Pancreas (tissue), 10 donors: Measurements from ENCODE around the gene GRK5. TPM values are rescaled to one million over a fixed set of nuclear protein-coding genes. Genes with fewer than 3 reads are reported as not detected.

Experiments used
- ATAC-seq, 4 donors: fragments of 200-7000 bp; cut with Tn5 transposase; one replicate each; pipeline versions ENCODE4 v1.8.0 to v1.9.1; 2020; ENCODE audit warnings: mild to moderate bottlenecking in 4 of 4, moderate library complexity in 4 of 4
- DNase-seq, 6 donors: peaks; one replicate each; pipeline ENCODE4 v3.0.0-alpha.2; 2020
- FAIRE-seq: peaks from 2 replicates; lab custom pipeline; 2012; peaks lifted over from hg19 to GRCh38; lab: Jason Lieb, UNC
- H3K27ac ChIP-seq, 4 donors: fragments of 200-600 bp; sonication (generic); 1 replicate in 3 of 4; 2 replicates in 1 of 4; pipeline versions ENCODE4 v1.5.0 to v1.8.0; 2020
- H3K27me3 ChIP-seq, 4 donors: fragments of 200-600 bp; one replicate each; pipeline ENCODE4 v1.8.0; 2021
- H3K36me3 ChIP-seq, 3 donors: fragments of 200-600 bp; sonication (generic) in 1 of 3; one replicate each; pipeline versions ENCODE4 v1.5.0 to v1.8.0; 2020 to 2021
- H3K4me1 ChIP-seq, 3 donors: fragments of 200-600 bp; one replicate each; pipeline ENCODE4 v1.8.0; 2021
- H3K4me3 ChIP-seq, 4 donors: fragments of 200-600 bp; sonication (generic) in 2 of 4; one replicate each; pipeline versions ENCODE4 v1.5.0 to v1.8.0; 2020 to 2021
- H3K9me3 ChIP-seq, 4 donors: fragments of 200-600 bp; one replicate each; pipeline ENCODE4 v1.8.0; 2021
- CTCF ChIP-seq, 4 donors: fragments of 200-600 bp; sonication (generic) in 3 of 4; IDR thresholded peaks; one replicate each; pipeline versions ENCODE4 v1.5.0 to v1.8.0; 2021; ENCODE audit warnings: antibody characterized with exemption in 4 of 4
- WGBS, 2 donors: extraction: QIAGEN DNeasy Blood & Tissue Kit; methylation state at CpG; one replicate each; pipeline ENCODE4 v1.1.7; 2013; 5-methylcytosine and 5-hydroxymethylcytosine counted together
- intact Hi-C, 3 donors: fragments of 100-400 bp; cut with DNase I; formaldehyde crosslinking; loops; one replicate each; pipeline versions ENCODE4 v1.11.1 to v1.14.2; 2022
- polyA plus RNA-seq, 2 donors: library from polyadenylated mRNA; stranded (reverse); fragments of 200-250 nt; gene quantifications; one replicate each; pipeline ENCODE4 v1.2.3, GENCODE V29; 2013
- total RNA-seq, 6 donors: library from RNA; stranded (reverse); fragmentation: NEBNext Ultra II Directional in 4 of 6; extraction: Animal tissue kit (Norgen Biotek cat#: 25700) in 4 of 6; gene quantifications; one replicate each; pipeline versions ENCODE4 v1.2.1 to v1.2.4, GENCODE V29; 2021 to 2023
- donor health status: healthy with polysubstance abuse.
- donor health status: DM: no; HTN: no; CAD: no; lungs with moderate emphysema.
- donor health status: DM: no; HTN: no; CAD: no.
- donor health status: control.
- donor health status: control.
- donor health status: Bipolar disorder and iron deficiency.
- donor health status: DM: yes; HTN: yes; CAD: no.
- donor health status: DM: no; HTN: no; CAD: no.
- donor health status: DM: no; HTN: no; CAD: no.
- donor health status: DM: yes; HTN: yes; CAD: no.

GRK5 gene
- total and polyA plus RNA-seq, 8 donors = 1.4 to 6.0 (median 2.5) TPM

- ATAC-seq (peak; percentile 95 to 98 (median 96)), FAIRE-seq (no peak), DNase-seq (peak; percentile 74 to 90 (median 80))
- Histone ChIP-seq H3K9me3 (no peaks in the 10 kb centered on the region), H3K36me3 (peaks cover 0 to 8% (median 5%) of the 10 kb centered on the region in 3 donors), H3K27me3 (no peaks in the 10 kb centered on the region), H3K27ac (peak within 1 kb of the TSS; percentile 76 to 86 (median 82)), H3K4me1 (peaks cover 0 to 5% (median 0%) of the 10 kb centered on the region in 3 donors), H3K4me3 (peak within 1 kb of the TSS; percentile 79 to 87 (median 82))
- 0% methylated on average over 67 to 90 of the region's 90 CpGs for WGBS, 2 donors
- TF ChIP-seq CTCF (IDR thresholded peaks at IDR 0.05) = no peak
- intact Hi-C loops = no loop called here
Observed at GRCh38 chr10:119165171-119166117, 41.9 kb upstream of the GRK5 start, which contains the start of gene SFXN4. Gene SFXN4 (minus strand): TSS chr10:119165714. CDS start chr10:119165647, 67 bp downstream.

- Histone ChIP-seq H3K27ac (peak overlapping the region; percentile 76 to 86 (median 82)), H3K27me3 (no peaks in the 10 kb centered on the region), H3K4me1 (peaks cover 0 to 5% (median 0%) of the 10 kb centered on the region in 3 donors), H3K4me3 (peak overlapping the region; percentile 79 to 87 (median 82)), H3K36me3 (peaks cover 0 to 8% (median 5%) of the 10 kb centered on the region in 3 donors), H3K9me3 (no peaks in the 10 kb centered on the region)
- intact Hi-C loops = no loop called here
- FAIRE-seq (no peak), DNase-seq (no peak), ATAC-seq (peak in 3 of 4 donors; percentile 4 to 9 (median 5))
- TF ChIP-seq CTCF (IDR thresholded peaks at IDR 0.05) = no peak
- 63 to 69% methylated on average over 7 of the region's 7 CpGs for WGBS, 2 donors
Observed at GRCh38 chr10:119166118-119166500, 41.3 kb upstream of the GRK5 start.

GRCh38 chr10:119166564-119166963, 40.8 kb upstream of the GRK5 start:
- Histone ChIP-seq H3K27ac (peak overlapping the region in 1 of 4 donors; percentile 86), H3K9me3 (no peaks in the 10 kb centered on the region), H3K4me1 (peaks cover 0 to 5% (median 0%) of the 10 kb centered on the region in 3 donors), H3K4me3 (no peak overlapping the region), H3K36me3 (peaks cover under 1 to 13% (median 5%) of the 10 kb centered on the region in 3 donors), H3K27me3 (no peaks in the 10 kb centered on the region)
- 77 to 82% methylated on average over 8 of the region's 8 CpGs for WGBS, 2 donors
- FAIRE-seq (no peak), DNase-seq (no peak), ATAC-seq (no peak)
- intact Hi-C loops = no loop called here
- no peak for TF ChIP-seq CTCF (IDR thresholded peaks at IDR 0.05)

GRCh38 chr10:119167041-119167440, 40.3 kb upstream of the GRK5 start:
- FAIRE-seq = no peak
- Histone ChIP-seq H3K27ac (no peak overlapping the region), H3K9me3 (no peaks in the 10 kb centered on the region), H3K4me1 (peaks cover 0 to 5% (median 0%) of the 10 kb centered on the region in 3 donors), H3K4me3 (no peak overlapping the region), H3K27me3 (no peaks in the 10 kb centered on the region), H3K36me3 (peaks cover 3 to 18% (median 10%) of the 10 kb centered on the region in 3 donors)
- DNase-seq = no peak
- intact Hi-C loops = no loop called here
- no peak for ATAC-seq
- no peak for TF ChIP-seq CTCF (IDR thresholded peaks at IDR 0.05)
- 79 to 82% methylated on average over 8 of the region's 8 CpGs for WGBS, 2 donors
